B cell (primary cell): ENCODE measurements around the gene PTN.

Experiments used
- EZH2 ChIP-seq: IDR thresholded peaks from 2 replicates; pipeline ENCODE4 v1.6.1; 2012; ENCODE audit warnings: borderline replicate concordance, low read depth, mild to moderate bottlenecking, moderate library complexity, low read length; ENCODE audit not compliant: insufficient read depth, poor library complexity, severe bottlenecking
- TF ChIP-seq, protein P1 (sequence below): fragments of 200-600 bp; IDR thresholded peaks from one replicate; pipeline ENCODE4 v1.8.0; 2022; ENCODE audit warnings: antibody characterized with exemption, mild to moderate bottlenecking

DNA sequence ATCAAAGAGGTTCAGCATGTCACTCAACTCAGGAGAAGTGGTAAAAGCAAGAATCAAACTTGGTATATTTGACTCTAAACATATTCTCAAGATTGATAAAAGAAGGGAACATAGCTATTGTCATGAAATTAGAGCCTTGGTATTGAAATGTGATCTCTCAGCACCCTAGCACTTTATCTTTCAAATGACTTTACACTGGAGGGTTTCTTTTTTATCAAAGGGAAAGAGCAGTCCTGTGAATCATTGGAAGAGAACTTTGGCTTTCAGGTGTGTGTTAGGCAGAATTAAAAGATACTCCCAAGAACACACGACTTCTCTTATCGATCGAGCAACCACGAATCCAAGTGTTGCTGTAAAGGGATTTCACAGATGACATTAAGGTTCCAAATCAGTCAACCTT, 54.4 kb downstream of the PTN start:
- no peak for TF ChIP-seq EZH2
- TF ChIP-seq, protein P1, sequence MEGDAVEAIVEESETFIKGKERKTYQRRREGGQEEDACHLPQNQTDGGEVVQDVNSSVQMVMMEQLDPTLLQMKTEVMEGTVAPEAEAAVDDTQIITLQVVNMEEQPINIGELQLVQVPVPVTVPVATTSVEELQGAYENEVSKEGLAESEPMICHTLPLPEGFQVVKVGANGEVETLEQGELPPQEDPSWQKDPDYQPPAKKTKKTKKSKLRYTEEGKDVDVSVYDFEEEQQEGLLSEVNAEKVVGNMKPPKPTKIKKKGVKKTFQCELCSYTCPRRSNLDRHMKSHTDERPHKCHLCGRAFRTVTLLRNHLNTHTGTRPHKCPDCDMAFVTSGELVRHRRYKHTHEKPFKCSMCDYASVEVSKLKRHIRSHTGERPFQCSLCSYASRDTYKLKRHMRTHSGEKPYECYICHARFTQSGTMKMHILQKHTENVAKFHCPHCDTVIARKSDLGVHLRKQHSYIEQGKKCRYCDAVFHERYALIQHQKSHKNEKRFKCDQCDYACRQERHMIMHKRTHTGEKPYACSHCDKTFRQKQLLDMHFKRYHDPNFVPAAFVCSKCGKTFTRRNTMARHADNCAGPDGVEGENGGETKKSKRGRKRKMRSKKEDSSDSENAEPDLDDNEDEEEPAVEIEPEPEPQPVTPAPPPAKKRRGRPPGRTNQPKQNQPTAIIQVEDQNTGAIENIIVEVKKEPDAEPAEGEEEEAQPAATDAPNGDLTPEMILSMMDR = no peak
